Ovary (tissue), 3 donors: ENCODE data around the gene FLNA.

Experiments
- EP300 ChIP-seq: sonication (generic); formaldehyde crosslinking; IDR thresholded peaks from one replicate; pipeline ENCODE4 v1.6.1; 2017; ENCODE audit warnings: antibody characterized with exemption
- POLR2A ChIP-seq: fragments of 450-650 bp; IDR thresholded peaks from one replicate; pipeline ENCODE4 v1.6.1; 2017; ENCODE audit warnings: antibody characterized with exemption, mild to moderate bottlenecking, moderate library complexity
- TF ChIP-seq, protein P1 (sequence below), 3 donors: fragments of 450-650 bp in 2 of 3; fragments of 200-600 bp in 1 of 3; IDR thresholded peaks; one replicate each; pipeline versions ENCODE4 v1.5.1 to v1.8.0; 2016 to 2022; ENCODE audit warnings: antibody characterized with exemption in 3 of 3, mild to moderate bottlenecking in 1 of 3
- donor health status: DM: no; HTN: no; CAD: no.

GRCh38 chrX:154372612-154373022 is 1.8 kb downstream of the FLNA start:
- TF ChIP-seq, protein P1, sequence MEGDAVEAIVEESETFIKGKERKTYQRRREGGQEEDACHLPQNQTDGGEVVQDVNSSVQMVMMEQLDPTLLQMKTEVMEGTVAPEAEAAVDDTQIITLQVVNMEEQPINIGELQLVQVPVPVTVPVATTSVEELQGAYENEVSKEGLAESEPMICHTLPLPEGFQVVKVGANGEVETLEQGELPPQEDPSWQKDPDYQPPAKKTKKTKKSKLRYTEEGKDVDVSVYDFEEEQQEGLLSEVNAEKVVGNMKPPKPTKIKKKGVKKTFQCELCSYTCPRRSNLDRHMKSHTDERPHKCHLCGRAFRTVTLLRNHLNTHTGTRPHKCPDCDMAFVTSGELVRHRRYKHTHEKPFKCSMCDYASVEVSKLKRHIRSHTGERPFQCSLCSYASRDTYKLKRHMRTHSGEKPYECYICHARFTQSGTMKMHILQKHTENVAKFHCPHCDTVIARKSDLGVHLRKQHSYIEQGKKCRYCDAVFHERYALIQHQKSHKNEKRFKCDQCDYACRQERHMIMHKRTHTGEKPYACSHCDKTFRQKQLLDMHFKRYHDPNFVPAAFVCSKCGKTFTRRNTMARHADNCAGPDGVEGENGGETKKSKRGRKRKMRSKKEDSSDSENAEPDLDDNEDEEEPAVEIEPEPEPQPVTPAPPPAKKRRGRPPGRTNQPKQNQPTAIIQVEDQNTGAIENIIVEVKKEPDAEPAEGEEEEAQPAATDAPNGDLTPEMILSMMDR (IDR thresholded peaks at IDR 0.05): no peak
- TF ChIP-seq POLR2A: no peak
- no peak for TF ChIP-seq EP300
